ENCODE measurements around the gene MAP3K9. TPM values are rescaled to one million over a fixed set of nuclear protein-coding genes. Genes with fewer than 3 reads are reported as not detected.

The MAP3K9 gene
- total RNA-seq, 4 donors from 2014 or later = 18.3 to 23.9 (median 20.7) TPM

GRCh38 chr14:70807898-70808415, 1.4 kb downstream of the MAP3K9 start:
- intact Hi-C loops (cut with DNase I; ENCODE audit: low total_unique reads) = loop anchor here (10.0 kb wide), 1 partner anchor 193 kb away; no protein-coding TSS in a partner anchor
- H3K4me3 ChIP-seq (ENCODE audit: low read depth, poor library complexity, severe bottlenecking) = no peak overlapping the region
- no peak for DNase-seq (ENCODE audit: low spot score in 2 of 2)
- 7 to 9% methylated on average over 6 of the region's 6 CpGs for WGBS, 2 donors
- TF ChIP-seq CTCF (IDR thresholded peaks at IDR 0.05) = no peak
- no peak for TF ChIP-seq POLR2A (IDR thresholded peaks at IDR 0.05)

GRCh38 chr14:70804556-70805162, 4.7 kb downstream of the MAP3K9 start:
- DNase-seq (ENCODE audit: low spot score in 2 of 2) = no peak
- H3K4me3 ChIP-seq (ENCODE audit: low read depth, poor library complexity, severe bottlenecking) = no peak overlapping the region
- intact Hi-C loops (cut with DNase I; ENCODE audit: low total_unique reads) = loop anchor here (10.0 kb wide), 1 partner anchor 190 kb away; no protein-coding TSS in a partner anchor
- no peak for TF ChIP-seq POLR2A (IDR thresholded peaks at IDR 0.05)
- TF ChIP-seq CTCF (IDR thresholded peaks at IDR 0.05) = no peak
- 85 to 86% methylated on average over 1 of the region's 1 CpG for WGBS, 2 donors

GRCh38 chr14:70803321-70804310, 5.7 kb downstream of the MAP3K9 start:
- TF ChIP-seq CTCF (IDR thresholded peaks at IDR 0.05) = no peak
- TF ChIP-seq POLR2A (IDR thresholded peaks at IDR 0.05) = no peak
- 75 to 83% methylated on average over 3 of the region's 3 CpGs for WGBS, 2 donors

GRCh38 chr14:70802379-70802778, 6.9 kb downstream of the MAP3K9 start:
- TF ChIP-seq CTCF (IDR thresholded peaks at IDR 0.05) (no peak), POLR2A (IDR thresholded peaks at IDR 0.05) (no peak)
- no peak for DNase-seq (ENCODE audit: low spot score in 2 of 2)
- H3K4me3 ChIP-seq (ENCODE audit: low read depth, poor library complexity, severe bottlenecking) = no peak overlapping the region
- intact Hi-C loops (cut with DNase I; ENCODE audit: low total_unique reads) = loop anchor here (10.0 kb wide), 1 partner anchor 188 kb away; no protein-coding TSS in a partner anchor
- 68 to 87% methylated on average over 1 of the region's 1 CpG for whole genome bisulfite sequencing, 2 donors

More at GRCh38 chr14:70803321-70804310, 5.7 kb downstream of the MAP3K9 start:
- DNase-seq (ENCODE audit: low spot score in 2 of 2) = no peak
- intact Hi-C loops (cut with DNase I; ENCODE audit: low total_unique reads) = loop anchor here (10.0 kb wide), 1 partner anchor 189 kb away; no protein-coding TSS in a partner anchor
- no peak overlapping the region for H3K4me3 ChIP-seq (ENCODE audit: low read depth, poor library complexity, severe bottlenecking)

- WGBS, 2 donors = 64 to 74% methylated on average over 5 of the region's 5 CpGs
- peak in 1 of 2 donors; percentile 34 for DNase-seq (ENCODE audit: low spot score in 2 of 2)
- no peak overlapping the region for H3K4me3 ChIP-seq (ENCODE audit: low read depth, poor library complexity, severe bottlenecking)
- TF ChIP-seq CTCF (IDR thresholded peaks at IDR 0.05) (no peak), POLR2A (IDR thresholded peaks at IDR 0.05) (no peak)
- intact Hi-C loops (cut with DNase I; ENCODE audit: low total_unique reads) = loop anchor here (10.0 kb wide), 1 partner anchor 187 kb away; no protein-coding TSS in a partner anchor
Observed at GRCh38 chr14:70801836-70802235, 7.5 kb downstream of the MAP3K9 start.

Data from lower leg skin (tissue), 4 donors.